GM12872 (cell line): ENCODE data around the gene E2F3.
A peak's percentile ranks its signal among the peaks of the same experiment; 100 is the strongest.

Experiments
- TF ChIP-seq, protein P1 (sequence below): IDR thresholded peaks from 3 replicates; pipeline ENCODE4 v1.5.1; 2011; ENCODE audit warnings: low read depth, mild to moderate bottlenecking, low read length, moderate library complexity; ENCODE audit not compliant: insufficient read depth

Gene E2F3

DNA sequence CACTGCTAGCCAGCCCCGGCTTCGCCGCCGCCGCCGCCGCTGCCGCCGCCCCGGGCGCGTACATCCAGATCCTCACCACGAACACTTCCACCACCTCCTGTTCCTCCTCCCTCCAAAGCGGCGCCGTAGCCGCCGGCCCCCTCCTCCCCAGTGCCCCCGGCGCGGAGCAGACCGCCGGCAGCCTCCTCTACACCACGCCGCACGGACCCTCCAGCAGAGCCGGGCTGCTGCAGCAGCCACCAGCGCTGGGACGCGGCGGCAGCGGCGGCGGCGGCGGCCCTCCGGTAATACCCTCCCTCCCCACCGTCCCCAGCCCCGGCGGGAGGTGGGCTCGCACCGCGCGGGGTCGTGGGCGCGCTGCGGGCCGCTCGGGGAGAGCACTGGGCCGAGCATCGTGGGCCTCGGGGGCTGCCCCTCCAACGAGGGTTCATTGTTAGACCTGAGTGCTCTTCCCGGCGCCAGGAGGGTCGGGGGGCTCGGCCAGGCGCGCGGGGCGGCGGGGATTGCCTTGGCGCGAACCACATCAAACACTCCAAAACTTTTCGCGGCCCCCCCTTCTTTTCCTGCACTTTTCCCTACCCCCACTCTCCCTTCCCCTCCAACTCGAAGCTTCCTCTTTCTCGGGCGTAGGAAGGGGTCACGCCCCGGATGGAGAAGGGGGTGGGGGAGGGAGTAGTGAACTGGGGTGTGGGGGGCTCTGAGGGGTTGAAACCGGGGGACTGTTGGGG is 827 bp downstream of the E2F3 start:
- TF ChIP-seq, protein P1, sequence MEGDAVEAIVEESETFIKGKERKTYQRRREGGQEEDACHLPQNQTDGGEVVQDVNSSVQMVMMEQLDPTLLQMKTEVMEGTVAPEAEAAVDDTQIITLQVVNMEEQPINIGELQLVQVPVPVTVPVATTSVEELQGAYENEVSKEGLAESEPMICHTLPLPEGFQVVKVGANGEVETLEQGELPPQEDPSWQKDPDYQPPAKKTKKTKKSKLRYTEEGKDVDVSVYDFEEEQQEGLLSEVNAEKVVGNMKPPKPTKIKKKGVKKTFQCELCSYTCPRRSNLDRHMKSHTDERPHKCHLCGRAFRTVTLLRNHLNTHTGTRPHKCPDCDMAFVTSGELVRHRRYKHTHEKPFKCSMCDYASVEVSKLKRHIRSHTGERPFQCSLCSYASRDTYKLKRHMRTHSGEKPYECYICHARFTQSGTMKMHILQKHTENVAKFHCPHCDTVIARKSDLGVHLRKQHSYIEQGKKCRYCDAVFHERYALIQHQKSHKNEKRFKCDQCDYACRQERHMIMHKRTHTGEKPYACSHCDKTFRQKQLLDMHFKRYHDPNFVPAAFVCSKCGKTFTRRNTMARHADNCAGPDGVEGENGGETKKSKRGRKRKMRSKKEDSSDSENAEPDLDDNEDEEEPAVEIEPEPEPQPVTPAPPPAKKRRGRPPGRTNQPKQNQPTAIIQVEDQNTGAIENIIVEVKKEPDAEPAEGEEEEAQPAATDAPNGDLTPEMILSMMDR = no peak

DNA sequence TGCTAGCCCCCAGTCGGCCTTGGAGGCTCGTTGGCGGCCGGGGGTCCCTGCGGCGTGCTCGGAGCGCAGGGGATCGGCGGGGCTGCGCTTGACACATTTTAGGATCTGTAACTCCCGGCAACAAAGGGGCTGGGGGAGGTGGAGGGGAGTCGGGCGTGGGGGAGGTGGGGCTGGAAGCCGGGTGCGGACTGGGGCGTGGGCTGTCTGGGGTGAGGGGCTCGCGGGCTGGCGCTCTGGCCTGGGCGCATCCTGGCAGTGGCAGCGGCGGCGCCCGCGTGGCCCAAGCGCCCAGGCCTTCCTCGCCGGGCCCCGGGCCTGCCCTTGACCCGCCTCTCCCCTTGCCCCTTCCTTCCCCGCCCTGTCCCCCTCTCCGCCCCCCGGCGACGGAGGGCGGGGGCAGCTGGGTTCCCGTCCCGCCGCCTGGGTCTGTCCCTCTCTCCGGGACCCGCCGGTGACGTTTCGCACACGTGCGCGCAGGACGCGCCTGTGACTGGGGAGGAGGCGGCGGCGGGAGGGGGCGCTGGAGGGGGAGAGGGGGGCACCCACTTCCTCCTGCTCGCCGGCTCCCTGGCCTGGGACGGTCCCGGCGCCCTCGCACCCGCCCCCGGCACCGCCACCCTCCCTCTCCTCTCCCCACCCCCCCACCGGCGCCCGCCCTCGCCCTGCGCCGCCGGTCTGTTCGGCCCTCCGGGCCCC is 1.5 kb downstream of the E2F3 start:
- TF ChIP-seq, protein P1 = no peak

DNA sequence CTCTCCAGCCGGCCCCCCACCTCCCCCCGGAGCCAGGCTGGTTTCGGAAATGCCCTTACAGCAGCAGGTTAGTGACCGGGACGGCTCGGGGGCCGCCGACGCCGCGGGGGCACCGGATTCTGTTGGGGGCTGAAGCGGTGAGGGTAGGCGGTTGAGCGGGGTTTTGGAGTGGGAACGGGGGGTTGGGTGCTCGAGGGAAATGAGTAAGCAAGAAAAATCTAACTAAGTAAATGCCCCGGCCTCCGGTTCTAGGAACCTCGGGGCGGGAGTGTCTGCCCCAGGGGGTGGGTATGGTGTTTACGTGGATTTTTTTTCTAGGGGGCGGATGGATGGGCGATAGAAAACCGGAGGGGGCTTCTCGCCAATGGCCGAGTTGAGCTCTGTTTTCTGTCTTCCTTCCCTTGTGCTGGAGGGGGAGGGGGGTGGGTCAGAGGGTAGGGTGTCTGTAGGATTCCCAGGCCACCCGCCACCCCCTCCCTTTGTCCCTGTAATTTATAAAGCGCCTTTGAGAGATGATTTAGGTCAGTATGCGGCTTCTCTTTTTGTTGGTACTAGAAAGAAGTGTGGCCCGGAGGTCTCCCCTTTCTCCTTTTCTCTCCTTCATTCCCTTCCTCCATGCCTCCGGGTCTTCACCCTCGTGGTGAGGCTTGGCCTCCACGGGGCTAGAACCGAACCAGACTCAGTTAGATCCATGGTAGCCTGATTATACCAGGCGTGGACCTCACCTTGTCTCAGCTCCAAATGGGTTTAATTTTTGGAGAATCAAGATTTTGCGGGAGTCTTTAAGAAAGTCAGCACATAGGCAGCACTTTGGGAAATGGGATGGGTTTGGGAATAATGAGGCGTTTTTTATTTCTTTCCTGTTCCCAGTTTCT is 2.3 kb downstream of the E2F3 start:
- TF ChIP-seq, protein P1 = no peak

DNA sequence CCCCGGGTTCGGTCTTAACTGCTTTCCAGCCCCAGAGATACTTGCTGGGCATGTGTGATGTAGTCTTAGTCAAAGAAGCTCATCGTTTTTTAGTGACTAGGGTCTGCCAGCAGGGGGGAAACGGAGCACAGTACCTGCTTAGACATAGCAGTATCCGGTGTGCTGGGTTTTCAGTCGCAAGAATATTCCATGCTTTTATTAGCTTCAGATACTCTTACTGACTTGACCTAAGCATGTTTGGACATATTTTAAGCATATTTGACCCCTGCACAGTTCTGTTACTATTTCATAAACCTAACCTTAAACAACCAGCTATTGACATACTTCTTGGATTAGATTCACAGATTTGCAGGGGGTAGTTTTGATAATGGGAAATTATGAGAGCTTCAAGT is 3.0 kb downstream of the E2F3 start:
- TF ChIP-seq, protein P1 = peak; percentile 72

DNA sequence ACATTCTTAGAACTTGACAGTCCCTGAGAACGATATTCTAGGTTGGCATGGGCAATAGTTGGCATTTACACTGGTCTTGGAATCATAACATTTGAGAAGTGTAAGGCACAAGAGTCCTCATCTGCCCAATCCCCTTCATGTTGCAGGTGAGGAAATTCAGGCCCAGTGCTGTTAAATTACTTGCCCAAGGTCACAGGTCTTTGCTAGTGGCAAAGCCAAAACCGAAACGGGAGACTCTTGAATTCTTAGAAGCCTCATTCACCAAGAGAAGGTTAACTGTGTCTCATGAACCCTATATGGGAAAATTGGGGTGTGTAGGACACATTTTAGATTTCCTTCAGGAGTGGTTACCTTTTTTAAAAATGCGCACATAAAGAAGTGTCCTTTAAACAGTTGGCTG is 7.2 kb downstream of the E2F3 start:
- TF ChIP-seq, protein P1 = no peak

DNA sequence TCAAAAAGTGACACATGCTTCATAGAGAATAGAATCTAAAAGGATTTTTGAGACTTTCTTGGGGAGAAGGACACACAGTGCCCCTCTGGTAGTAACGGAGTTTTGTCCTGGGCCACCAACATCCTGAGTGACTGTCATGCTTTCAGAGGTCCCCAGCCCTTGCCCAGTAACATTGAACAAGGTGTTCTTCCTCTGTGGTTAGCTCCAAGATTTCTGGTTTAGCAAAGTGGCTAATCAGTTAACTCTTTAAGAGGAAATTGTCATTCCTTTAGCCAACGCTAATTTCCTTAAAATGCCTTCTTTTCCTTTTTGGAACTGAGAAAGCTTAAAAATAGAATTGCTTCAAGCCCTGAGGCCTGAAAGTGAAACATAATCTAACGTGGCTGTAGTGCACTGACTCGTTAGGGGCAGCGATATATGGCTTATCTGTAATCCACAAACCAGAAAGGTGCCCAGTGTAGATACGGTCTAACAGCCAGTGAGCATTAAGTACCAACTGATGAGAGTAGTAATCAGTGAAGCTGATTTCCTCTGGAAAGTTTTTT is 7.8 kb downstream of the E2F3 start:
- TF ChIP-seq, protein P1 = no peak

DNA sequence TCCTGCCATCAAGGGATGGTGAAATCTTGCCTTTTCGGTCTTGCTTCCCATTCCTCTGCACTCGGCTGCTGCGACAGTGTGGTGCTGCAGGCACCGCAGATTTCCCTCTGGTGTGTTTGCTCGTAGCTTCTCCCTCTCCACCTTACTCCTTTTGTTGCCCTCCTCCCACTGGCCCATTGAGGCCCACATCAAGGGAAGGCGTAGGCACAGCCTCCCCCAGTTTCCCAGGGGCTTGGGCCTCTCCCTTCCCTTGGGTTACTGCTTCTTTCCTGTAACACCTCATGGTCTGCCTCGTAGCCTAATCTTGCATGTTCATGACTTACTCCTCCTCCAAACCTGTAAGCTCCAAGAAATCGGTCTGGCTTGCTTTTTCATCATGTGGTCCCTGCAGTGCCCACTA is 9.9 kb downstream of the E2F3 start:
- TF ChIP-seq, protein P1 = no peak
